ENCODE measurements around the gene TRIM65.

The TRIM65 gene

GRCh38 chr17:75917141-75917916 is 20.6 kb upstream of the TRIM65 start:
- DNase-seq (ENCODE audit: low read depth in 1 of 2, low spot score in 1 of 2), result no peak

GRCh38 chr17:75915268-75915667 is 18.5 kb upstream of the TRIM65 start:
- DNase-seq (ENCODE audit: low read depth in 1 of 2, low spot score in 1 of 2), result no peak

- DNase-seq (ENCODE audit: low read depth in 1 of 2, low spot score in 1 of 2), result no peak
Observed at GRCh38 chr17:75914643-75915267, 18.0 kb upstream of the TRIM65 start.

GRCh38 chr17:75913537-75914210 is 16.9 kb upstream of the TRIM65 start:
- no peak for DNase-seq (ENCODE audit: low read depth in 1 of 2, low spot score in 1 of 2)

- DNase-seq (ENCODE audit: low read depth in 1 of 2, low spot score in 1 of 2), result no peak
Observed at GRCh38 chr17:75910699-75911098, 13.9 kb upstream of the TRIM65 start.

GRCh38 chr17:75909812-75910274 is 13.1 kb upstream of the TRIM65 start:
- no peak for DNase-seq (ENCODE audit: low read depth in 1 of 2, low spot score in 1 of 2)

GRCh38 chr17:75909051-75909811 is 12.5 kb upstream of the TRIM65 start:
- no peak for DNase-seq (ENCODE audit: low read depth in 1 of 2, low spot score in 1 of 2)

GRCh38 chr17:75908201-75908600 is 11.4 kb upstream of the TRIM65 start:
- no peak for DNase-seq (ENCODE audit: low read depth in 1 of 2, low spot score in 1 of 2)

- no peak for DNase-seq (ENCODE audit: low read depth in 1 of 2, low spot score in 1 of 2)
Observed at GRCh38 chr17:75906143-75906884, 9.6 kb upstream of the TRIM65 start.

GRCh38 chr17:75904749-75905521 is 8.2 kb upstream of the TRIM65 start, which contains the start of gene MRPL38:
Gene MRPL38 (minus strand): TSS chr17:75904884. CDS start chr17:75904875, 9 bp downstream.
- DNase-seq (ENCODE audit: low read depth in 1 of 2, low spot score in 1 of 2), result peak; percentile 89 to 93

- DNase-seq (ENCODE audit: low read depth in 1 of 2, low spot score in 1 of 2), result no peak
Observed at GRCh38 chr17:75902406-75902805, 5.7 kb upstream of the TRIM65 start.

- no peak for DNase-seq (ENCODE audit: low read depth in 1 of 2, low spot score in 1 of 2)
Observed at GRCh38 chr17:75901727-75902126, 5.0 kb upstream of the TRIM65 start.

- DNase-seq (ENCODE audit: low read depth in 1 of 2, low spot score in 1 of 2), result no peak
Observed at GRCh38 chr17:75900691-75901533, 4.2 kb upstream of the TRIM65 start.

- no peak for DNase-seq (ENCODE audit: low read depth in 1 of 2, low spot score in 1 of 2)
Observed at GRCh38 chr17:75899767-75900468, 3.2 kb upstream of the TRIM65 start.

- no peak for DNase-seq (ENCODE audit: low read depth in 1 of 2, low spot score in 1 of 2)
Observed at GRCh38 chr17:75899353-75899752, 2.6 kb upstream of the TRIM65 start.

- no peak for DNase-seq (ENCODE audit: low read depth in 1 of 2, low spot score in 1 of 2)
Observed at GRCh38 chr17:75898791-75899190, 2.0 kb upstream of the TRIM65 start.

GRCh38 chr17:75898065-75898464 is 1.3 kb upstream of the TRIM65 start:
- no peak for DNase-seq (ENCODE audit: low read depth in 1 of 2, low spot score in 1 of 2)

All from stimulated activated CD4-positive, alpha-beta T cell treated with anti-CD3 and anti-CD28 coated beads, Interleukin-15, amount 100 ng/mL, for 1 hour (primary cell).